HG03103 (cell line): ENCODE data around the gene PACS1.

Experiments used
- ATAC-seq: cut with Tn5 transposase; IDR thresholded peaks from one replicate; pipeline ENCODE4 v1.9.1; 2021; ENCODE audit warnings: low read depth; ENCODE audit not compliant: unreplicated experiment

PACS1 gene

DNA sequence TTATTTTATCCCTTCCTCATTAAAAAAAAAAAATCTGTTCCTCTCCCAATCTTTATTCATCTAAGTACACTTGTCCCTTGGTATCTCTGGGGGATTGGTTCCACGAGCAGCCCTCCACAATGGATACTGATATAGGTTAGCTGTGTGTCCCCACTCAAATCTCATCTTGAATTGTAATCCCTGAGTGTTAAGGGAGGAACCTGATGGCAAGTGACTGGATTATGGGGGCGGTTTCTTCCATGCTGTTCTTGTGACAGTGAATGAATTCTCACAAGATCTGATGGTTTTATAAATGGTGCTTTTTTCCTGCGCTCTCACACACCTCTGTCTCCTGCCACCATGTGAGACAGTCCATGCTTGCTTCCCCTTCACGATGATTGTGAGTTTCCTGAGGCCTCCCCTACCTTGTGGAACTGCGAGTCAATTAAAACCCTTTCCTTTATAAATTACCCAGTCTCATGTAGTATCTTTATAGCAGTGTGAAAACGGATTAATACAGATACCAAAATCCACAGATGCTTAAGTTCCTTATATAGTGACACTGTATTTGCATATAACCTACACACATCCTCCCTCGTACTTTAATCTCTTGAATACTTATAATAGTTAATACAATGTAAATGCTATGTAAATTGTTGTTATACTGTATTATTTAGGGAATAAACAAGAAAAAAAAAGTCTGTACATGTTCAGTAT is 62.0 kb downstream of the PACS1 start:
- ATAC-seq: no peak

DNA sequence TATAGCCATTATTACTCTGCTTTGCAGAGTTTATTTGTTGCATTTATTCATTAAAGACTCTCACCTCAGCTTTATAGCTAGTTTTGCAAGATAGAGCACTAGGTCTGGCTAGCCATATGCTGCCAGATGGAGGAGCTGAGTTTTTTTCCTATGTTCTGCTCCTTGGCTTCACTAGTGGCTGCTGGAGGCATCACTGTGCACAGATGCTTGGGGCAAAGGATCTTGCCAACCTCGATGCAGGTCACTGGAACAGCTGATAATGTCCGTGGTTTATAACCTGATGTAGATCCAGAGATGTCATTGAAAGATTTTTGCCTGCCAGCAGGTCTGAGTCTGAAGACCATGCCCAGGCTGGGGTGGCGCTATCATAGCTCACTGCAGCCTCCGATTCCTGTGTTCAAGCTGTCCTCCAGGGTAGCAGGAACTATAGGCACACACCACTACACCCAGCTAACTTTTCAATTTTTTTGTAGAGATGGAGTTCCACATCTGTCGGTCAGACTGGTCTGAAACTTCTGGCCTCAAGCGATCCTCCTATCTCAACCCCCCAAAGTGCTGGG is 63.2 kb downstream of the PACS1 start:
- ATAC-seq: no peak

DNA sequence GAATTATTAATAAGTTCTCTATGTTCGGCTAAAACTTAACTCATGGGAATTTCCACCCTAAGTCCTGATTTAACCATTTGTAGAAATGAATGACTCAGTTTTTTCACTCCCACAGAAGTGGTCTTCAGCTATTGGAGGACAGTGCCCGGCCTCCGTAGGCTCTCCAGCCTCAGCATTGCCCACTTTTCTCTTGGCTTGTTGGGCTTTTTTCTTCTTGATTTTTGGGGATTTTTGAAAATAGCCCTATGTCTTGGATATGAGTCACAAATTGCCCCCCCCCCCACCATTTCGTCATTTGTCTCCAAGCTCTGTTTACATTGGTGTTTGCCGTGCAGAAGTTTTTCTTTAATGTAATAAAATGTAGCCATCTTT is 66.7 kb downstream of the PACS1 start:
- ATAC-seq: no peak

DNA sequence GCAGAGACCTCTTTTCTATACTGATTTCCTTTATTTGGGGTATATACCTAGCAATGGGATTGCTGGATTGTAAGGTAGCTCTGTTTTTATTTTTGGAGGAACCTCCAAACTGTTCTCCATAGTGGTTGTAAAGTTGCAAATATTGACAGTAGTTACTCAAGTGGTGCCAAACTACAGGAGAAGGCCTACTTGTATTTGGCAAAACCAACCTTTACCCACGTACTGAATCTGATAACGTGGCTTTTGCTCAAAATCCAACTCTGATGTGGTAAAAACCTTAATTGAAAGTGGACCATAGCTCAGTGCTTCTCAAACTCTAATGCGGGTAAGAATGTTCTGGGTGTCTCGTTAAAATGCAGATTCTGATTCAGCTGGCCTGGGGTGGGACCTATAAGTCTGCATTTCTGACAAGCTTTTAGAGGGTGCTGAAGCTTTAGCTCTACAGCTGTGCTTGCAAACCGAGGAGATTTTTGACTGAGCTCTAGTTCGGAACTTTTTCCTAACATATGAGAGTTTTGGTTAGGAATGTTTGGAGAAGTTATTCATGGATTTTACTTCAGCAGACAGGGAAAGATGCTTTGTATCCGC is 69.8 kb downstream of the PACS1 start:
- no peak for ATAC-seq

DNA sequence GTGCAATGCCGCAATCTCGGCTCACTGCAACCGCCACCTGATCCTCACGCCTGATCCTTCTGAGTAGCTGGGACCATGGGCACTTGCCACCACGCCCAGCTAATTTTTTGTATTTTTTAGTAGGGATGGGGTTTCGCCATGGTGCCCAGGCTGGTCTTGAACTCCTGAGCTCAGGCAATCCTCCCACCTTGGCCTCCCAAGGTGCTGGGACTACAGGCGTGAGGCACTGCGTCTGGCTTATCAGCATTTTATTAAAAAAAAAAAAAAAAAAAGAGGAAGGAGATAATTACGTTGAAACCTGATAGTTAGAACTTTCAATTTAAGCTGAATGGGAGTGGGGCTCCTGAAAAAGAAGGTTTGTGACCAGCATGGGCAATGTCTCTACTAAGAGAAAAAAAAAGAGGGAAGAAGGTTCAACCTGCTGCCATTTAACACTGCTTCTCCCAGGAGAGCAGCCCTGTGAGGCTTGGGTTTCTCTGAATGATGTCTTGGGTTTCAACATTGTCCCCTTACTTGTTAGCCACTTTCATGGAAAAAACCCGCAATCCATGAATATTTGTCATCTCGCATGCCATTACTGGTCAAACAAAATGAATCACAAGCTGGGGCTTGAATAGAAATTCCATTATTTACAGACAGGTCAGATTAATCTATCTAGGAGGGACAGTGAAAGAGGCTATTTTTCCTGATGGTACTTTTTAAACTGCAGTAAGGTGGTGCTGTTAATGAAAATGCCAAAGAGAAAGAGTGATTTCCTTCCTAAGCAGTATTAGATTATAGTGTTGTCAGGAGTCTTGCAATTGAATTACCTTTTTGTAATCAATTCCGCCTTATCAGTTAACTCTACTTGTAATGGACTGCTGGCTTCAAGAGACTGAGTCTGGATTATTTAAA is 72.5 kb downstream of the PACS1 start:
- no peak for ATAC-seq

DNA sequence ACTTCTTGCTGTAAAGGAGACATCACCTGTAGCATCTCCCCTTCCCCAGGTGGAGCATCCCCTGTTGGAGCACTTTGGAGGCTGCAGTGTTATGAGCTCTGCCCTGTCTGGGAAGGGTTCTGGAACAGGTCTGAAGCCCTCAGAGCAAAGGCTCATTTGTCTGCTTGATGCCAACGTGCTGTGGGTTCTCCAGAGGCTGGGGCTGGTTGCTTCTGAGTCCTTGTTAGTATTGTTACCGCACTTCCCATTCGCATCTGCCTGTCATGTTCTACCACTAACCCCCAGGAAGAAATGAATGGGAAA is 73.1 kb downstream of the PACS1 start:
- ATAC-seq: no peak

DNA sequence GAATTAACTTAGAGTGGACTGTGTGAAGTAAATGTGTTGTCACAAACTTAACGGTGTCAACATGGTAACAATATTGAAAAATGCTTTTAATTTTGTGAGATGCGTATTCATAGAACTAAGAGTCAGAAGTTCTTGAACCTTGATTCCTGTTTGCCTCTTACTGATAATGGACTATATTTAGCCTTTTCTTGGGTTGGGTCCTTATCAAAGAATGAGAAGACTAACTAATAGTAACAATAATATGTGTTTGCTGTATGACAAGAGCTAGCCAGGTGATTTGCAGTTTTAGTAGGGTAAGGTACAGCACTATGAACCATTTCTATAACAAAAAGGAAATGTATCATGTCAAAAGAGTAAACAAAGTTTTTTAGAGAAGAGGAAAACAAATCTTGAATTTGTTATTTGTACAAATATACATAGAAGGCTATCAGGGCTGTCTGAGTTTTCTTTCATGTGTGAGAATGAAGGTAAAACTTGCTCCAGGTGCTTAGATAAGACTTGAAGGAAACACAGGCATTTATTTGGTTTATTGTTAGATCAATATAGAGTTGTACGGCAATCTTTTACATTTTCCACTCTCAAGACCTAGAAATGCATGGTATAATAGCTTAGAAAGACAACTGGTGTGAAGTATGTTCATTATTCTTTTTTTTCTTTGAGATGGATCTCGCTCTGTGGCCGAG is 74.1 kb downstream of the PACS1 start:
- ATAC-seq: no peak

DNA sequence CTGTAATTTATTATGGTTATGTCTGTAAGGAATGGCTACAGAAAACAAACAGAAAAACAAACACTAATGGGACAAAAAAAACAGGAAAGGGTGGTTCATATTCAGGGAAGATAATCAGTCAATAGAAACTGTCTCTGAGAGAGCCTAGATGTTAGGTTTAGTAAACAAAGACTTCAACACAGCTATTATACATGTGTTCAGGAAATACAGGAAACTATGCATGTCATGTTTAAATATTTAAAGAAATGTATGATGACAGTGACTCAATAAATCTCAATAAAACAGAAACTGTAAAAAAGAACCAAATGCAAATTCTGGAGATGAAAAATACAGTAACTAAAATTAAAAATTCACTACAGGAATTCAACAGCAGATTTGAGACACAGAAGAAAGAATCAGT is 76.0 kb downstream of the PACS1 start:
- no peak for ATAC-seq

DNA sequence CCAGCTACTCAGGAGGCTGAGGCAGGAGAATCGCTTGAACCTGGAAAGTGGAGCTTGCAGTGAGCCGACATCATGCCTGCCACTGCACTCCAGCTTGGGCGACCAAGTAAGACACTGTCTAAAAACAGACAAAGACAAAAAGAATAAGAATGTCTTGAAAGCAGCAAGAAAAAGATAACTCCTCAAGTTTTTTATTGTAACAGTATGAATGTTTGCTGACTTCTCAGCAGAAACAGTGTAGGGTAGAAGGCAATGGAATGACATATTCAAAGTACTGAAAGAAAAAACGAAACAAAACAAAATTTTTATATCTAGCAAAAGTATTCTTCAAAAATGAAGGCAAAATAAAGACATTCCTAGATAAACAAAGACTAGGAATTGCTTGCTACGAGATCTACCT is 76.9 kb downstream of the PACS1 start:
- no peak for ATAC-seq

DNA sequence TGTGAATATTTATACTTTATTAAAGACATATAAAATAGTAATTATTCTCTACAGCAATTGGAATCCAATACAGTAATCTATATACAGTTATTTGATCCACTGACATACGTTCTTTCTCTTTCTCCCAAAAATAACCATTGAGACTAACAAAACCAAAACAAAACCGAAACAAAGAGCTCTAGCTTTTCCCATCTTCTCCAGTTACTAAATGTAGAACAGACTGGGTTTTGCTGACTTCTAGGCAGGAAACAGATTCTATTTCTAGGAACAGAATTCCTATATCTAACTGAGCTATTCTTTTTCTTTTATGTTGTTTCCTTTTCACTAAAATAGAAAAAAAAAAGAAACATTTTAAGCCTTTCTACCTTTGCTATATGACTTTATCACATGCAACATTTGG is 80.1 kb downstream of the PACS1 start:
- no peak for ATAC-seq

DNA sequence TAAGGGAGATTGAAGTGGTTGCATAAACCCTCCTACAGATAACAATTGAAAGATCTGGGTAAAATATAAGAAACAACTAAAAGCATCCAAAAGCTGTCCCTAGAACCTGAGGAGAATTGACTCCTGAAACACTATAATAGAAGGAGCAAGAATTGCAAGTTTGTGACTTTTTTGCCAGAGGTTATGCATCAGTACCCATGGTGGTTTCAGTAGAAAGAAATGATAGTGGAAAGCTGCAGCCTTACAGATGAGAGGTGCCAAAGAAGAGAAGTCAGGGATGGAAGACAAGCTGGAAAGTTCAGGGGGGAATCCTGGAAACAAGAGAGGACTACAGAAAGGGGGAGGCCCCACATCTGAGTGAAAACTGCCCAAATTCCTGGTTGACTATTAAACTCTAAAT is 80.7 kb downstream of the PACS1 start:
- ATAC-seq: no peak

DNA sequence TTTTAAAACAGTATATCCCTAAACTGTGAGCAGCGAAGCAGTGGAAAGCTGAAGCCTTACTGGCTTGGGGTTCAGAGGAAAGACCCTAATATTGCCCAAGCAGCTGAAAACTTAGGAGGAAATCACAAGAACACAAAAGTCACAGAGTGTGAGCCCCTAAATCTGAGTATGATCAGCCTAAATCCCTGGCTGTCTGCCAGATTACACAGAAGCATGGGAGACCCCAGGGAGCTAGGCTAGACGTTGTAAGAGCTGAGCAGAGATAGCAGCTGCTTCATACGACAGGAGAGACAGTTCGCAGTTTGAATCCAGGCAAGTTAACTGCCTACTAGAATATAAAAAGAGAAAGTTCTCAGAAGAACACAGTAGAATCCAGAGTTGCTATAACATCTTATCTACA is 81.2 kb downstream of the PACS1 start:
- ATAC-seq: no peak

DNA sequence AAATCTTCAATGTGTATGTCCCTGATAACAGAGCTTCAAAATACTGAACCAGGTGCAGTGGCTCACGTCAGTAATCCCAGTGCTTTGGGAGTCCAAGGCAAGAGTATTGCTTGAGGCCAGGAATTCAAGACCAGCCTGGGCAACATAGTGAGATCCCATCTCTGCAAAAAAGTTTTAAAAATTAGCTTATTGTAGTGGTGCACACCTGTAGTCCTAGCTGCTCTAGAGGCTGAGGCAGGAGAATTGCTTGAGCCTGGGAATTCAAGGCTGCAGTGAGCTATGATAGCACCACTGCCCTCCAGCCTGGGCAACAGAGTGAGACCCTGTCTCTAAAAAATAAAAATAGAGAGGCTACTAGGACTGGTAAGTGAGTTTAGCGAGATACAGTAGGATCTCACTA is 84.0 kb downstream of the PACS1 start:
- ATAC-seq: no peak

DNA sequence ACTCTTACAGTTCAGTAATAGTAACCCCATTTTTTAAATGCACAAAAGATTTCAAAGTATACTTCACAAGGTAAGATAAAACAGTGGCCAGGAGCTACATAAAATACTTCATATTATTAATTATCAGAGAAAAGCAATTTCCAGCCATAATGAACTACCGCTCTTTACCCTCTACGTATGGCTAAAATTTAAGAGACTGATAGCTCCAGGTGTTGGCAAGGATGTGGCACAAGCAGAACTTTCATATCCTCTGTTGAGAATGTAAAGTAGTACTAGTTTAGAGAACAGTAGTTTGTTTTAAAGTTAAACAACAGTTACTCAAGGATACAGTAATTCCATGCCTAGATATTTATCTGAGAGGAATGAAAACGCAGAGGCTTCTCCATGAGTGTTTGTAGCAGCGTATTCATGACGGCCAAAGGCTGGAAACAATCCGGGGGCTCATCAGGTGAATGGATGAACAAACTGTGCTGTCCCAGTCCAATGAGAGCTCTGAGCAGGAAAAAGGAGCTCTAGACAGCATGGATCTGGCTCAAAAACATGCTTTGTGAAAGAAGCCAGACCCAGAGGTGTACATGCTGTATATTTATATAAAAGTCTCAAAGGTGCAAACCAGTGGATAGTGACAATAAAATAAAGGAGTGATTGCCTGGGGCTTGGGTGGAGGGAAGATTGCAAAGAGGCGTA is 85.5 kb downstream of the PACS1 start:
- ATAC-seq: no peak

DNA sequence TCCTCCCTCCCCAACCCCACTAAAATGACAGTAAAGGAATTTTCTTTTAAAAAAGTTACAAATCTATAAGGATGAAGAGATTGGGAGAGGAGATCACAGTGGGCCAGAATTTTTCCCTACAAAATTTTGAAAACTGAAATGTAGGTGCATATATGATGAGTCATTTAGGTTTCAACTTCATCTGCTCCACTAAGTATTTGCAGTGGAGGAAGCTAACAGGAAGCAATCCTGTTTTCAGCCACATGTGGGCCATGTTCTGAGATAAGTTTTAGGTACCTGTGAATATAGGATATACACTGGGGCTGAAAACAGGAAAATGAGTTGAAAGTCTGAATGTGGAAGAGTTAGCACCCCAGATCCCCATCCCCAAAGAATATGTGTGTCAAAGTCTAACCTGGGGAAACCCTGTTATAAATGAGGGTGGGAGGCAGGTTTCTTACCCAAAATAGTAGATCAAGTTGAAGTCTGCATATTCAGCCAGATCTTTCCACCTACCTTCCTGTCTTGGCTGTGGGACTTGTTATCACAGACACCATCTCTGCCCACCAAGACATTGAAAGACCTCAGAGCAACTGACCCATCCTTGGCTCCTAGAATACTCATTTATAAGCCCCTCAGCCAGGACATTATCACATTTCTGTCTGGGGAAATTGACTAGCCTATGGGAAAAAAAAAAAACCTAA is 87.3 kb downstream of the PACS1 start:
- no peak for ATAC-seq

DNA sequence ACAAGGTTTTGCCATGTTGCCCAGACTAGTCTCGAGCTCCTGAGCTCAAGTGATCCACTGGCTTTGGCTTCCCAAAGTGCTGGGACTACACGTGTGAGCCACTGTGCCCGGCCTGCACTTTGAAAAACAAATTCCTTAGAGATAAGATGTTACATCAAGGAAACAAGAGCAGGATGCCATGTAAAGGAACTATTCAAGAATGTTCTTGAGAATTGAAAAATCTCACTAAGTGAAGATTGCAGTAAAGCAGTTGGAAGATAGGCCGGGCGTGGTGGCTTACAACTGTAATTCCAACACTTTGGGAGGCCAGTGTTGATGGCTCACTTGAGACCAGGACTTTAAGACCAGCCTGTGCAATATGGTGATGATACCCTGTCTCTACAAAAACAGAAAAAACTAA is 88.1 kb downstream of the PACS1 start:
- ATAC-seq: no peak

DNA sequence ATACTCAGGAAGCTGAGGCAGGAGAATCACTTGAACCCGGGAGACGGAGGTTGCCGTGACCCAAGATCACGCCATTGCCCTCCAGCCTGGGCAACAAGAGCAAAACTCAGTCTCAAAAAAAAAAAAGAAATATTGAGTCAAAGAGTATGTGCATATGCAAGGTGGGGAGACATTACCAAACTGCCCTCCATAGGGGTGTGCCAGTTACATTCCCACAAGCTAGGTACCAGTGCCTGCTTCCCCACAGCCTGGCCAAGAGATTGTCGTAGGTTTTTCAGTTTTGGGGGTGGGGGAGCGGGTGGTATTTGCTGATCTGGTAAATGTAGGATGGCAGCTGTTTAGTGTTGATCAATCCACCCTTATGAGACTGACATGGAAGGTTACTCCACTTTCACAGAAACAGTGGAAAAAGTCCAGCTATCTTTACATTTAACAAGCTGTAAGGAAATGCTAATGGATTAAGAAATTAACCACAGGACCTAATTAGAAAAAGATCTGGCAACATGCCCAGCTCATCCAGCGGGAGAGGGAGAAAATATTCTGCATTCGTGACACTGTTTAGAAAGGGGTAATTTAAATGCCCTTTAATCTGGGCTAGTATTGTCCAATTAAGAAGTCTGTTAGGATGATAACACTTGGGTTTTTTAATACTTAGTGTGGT is 89.4 kb downstream of the PACS1 start:
- no peak for ATAC-seq

DNA sequence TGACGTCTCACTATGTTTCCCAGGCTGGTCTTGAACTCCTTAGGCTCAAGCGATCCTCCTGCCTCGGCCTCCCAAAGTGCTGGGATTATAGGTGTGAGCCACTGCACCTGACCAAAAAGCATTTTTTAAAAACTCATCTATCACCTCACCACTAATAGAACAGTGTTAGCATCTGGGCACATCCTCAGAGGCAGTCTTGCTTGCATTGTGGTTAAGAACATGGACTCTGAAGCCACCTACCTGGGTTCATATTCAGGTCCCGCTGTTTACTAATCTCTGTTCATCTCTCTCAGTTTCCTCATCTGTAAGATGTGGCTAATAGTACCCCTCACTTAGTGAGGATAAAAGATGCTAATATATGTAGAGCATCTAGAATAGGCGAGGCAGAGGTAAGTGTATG is 90.6 kb downstream of the PACS1 start:
- ATAC-seq: no peak

DNA sequence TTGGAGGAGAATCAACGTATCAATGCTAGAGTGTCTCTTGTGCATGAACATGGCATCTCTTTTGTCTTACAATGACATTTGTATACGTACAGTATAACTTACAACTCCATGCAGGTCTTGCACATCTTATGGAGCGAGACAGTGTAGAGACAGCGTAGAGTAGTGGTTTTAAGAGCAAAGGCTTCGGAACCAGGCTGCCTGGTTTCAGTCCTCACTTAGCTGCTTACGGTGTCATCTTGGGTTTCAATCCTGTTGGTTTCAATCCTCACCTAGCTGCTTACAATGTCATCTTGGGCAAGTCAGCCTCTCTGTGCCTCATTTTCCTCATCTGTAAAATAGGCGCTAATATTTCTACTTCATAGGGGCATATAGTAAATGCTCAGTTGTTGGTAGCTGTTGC is 98.2 kb downstream of the PACS1 start:
- ATAC-seq: no peak
